Fibroblast of mammary gland (primary cell): ENCODE results near the gene HDDC3.

ENCODE experiments used
- DNase-seq: peaks from one replicate; pipeline ENCODE4 v3.0.0-alpha.2; 2010; ENCODE audit warnings: low read depth
- H3K4me3 ChIP-seq: 2 replicates; pipeline ENCODE4 v1.5.1; 2011; ENCODE audit warnings: low read depth, mild to moderate bottlenecking, low read length, moderate library complexity; ENCODE audit not compliant: control insufficient read depth
- CTCF ChIP-seq: conservative IDR thresholded peaks from 2 replicates; pipeline ENCODE4 v1.5.1; 2011; ENCODE audit warnings: low read depth, low read length, inconsistent platforms; ENCODE audit not compliant: control insufficient read depth, insufficient read depth

Gene HDDC3

GRCh38 chr15:90915216-90915807 is 17.0 kb downstream of the HDDC3 start:
- H3K4me3 ChIP-seq = no peak overlapping the region
- TF ChIP-seq CTCF = no peak
- no peak for DNase-seq

- TF ChIP-seq CTCF = no peak
- DNase-seq = no peak
- no peak overlapping the region for H3K4me3 ChIP-seq
Measured at GRCh38 chr15:90914305-90915080, 17.9 kb downstream of the HDDC3 start.

- no peak for DNase-seq
- TF ChIP-seq CTCF = no peak
- no peak overlapping the region for H3K4me3 ChIP-seq
Measured at GRCh38 chr15:90913398-90913944, 18.9 kb downstream of the HDDC3 start.

- no peak for DNase-seq
- no peak for TF ChIP-seq CTCF
- no peak overlapping the region for H3K4me3 ChIP-seq
Measured at GRCh38 chr15:90912770-90913075, 19.6 kb downstream of the HDDC3 start.

GRCh38 chr15:90911906-90912769 is 20.2 kb downstream of the HDDC3 start:
- no peak overlapping the region for H3K4me3 ChIP-seq
- no peak for DNase-seq
- TF ChIP-seq CTCF = no peak

- no peak overlapping the region for H3K4me3 ChIP-seq
- TF ChIP-seq CTCF = no peak
Measured at GRCh38 chr15:90911302-90911623, 21.1 kb downstream of the HDDC3 start.

More at GRCh38 chr15:90911302-90911623, 21.1 kb downstream of the HDDC3 start:
- DNase-seq = no peak
